Thoracic aorta (tissue), 2 donors: ENCODE results near the gene ETFDH. TPM values are rescaled to one million over a fixed set of nuclear protein-coding genes. Genes with fewer than 3 reads are reported as not detected.

ENCODE experiments used
- ATAC-seq: fragments of 150-250 bp; one replicate; pipeline ENCODE4 v1.8.0; 2017; ENCODE audit warnings: low read depth; ENCODE audit not compliant: insufficient number of reproducible peaks, low FRiP score
- DNase-seq: peaks from one replicate; pipeline ENCODE4 v3.0.0-alpha.2; 2020; ENCODE audit warnings: low spot score
- H3K27ac ChIP-seq, 2 donors: fragments of 200-600 bp; sonication (generic); 1 replicate in 1 of 2; 2 replicates in 1 of 2; pipeline ENCODE4 v1.5.1; 2016; ENCODE audit warnings: mild to moderate bottlenecking in 2 of 2, moderate library complexity in 2 of 2
- H3K27me3 ChIP-seq: fragments of 200-600 bp; sonication (generic); replicated peaks from 2 replicates; pipeline ENCODE4 v1.6.0; 2016; ENCODE audit warnings: mild to moderate bottlenecking; ENCODE audit not compliant: insufficient read depth
- H3K36me3 ChIP-seq: fragments of 200-600 bp; sonication (generic); one replicate; pipeline ENCODE4 v1.5.1; 2016
- H3K4me1 ChIP-seq, 2 donors: fragments of 200-600 bp; sonication (generic); 1 replicate in 1 of 2; 2 replicates in 1 of 2; pipeline versions ENCODE4 v1.5.1 to v1.6.0; 2016; ENCODE audit warnings: low read depth in 2 of 2, mild to moderate bottlenecking in 1 of 2; ENCODE audit not compliant: control insufficient read depth in 1 of 2
- H3K4me3 ChIP-seq: fragments of 200-600 bp; sonication (generic); 2 replicates; pipeline ENCODE4 v1.5.1; 2016; ENCODE audit warnings: mild to moderate bottlenecking
- H3K9me3 ChIP-seq: fragments of 200-600 bp; sonication (generic); 2 replicates; pipeline ENCODE4 v1.5.1; 2016
- CTCF ChIP-seq: fragments of 200-600 bp; sonication (generic); IDR thresholded peaks from one replicate; pipeline ENCODE4 v1.5.1; 2019; ENCODE audit warnings: antibody characterized with exemption
- total RNA-seq, 2 donors: library from RNA; depleted of rRNA; stranded (reverse); fragments of >200 nt; gene quantifications; one replicate each; pipeline versions ENCODE4 v1.1.0 to v1.2.3, GENCODE V29; 2016

Gene ETFDH
- total RNA-seq, 2 donors from 2014 or later: 15.6 to 18.6 TPM

GRCh38 chr4:158669310-158669709 lies 2.8 kb upstream of the ETFDH start:
- TF ChIP-seq CTCF: no peak
- no peak for DNase-seq
- H3K27me3 ChIP-seq: no peaks in the 10 kb centered on the region
- H3K36me3 ChIP-seq: no peaks in the 10 kb centered on the region
- H3K27ac ChIP-seq: no peak overlapping the region
- no peak for ATAC-seq
- peaks cover 11 to 22% of the 10 kb centered on the region in 2 donors for H3K4me1 ChIP-seq
- no peak overlapping the region for H3K4me3 ChIP-seq
- no peaks in the 10 kb centered on the region for H3K9me3 ChIP-seq

- Histone ChIP-seq H3K9me3 (no peaks in the 10 kb centered on the region), H3K36me3 (no peaks in the 10 kb centered on the region), H3K4me1 (peaks cover 11 to 22% of the 10 kb centered on the region in 2 donors), H3K27ac (peak overlapping the region; percentile 75 to 84), H3K4me3 (peak overlapping the region; percentile 97), H3K27me3 (no peaks in the 10 kb centered on the region)
- ATAC-seq (no peak), DNase-seq (no peak)
- no peak for TF ChIP-seq CTCF
Observed at GRCh38 chr4:158670975-158671664, 976 bp upstream of the ETFDH start.

- H3K27me3 ChIP-seq: no peaks in the 10 kb centered on the region
- H3K4me1 ChIP-seq: peaks cover 11 to 22% of the 10 kb centered on the region in 2 donors
- ATAC-seq (no peak), DNase-seq (no peak)
- H3K27ac ChIP-seq: peak within 1 kb of the TSS; percentile 84 to 96
- no peak for TF ChIP-seq CTCF
- peak within 1 kb of the TSS; percentile 97 for H3K4me3 ChIP-seq
- no peaks in the 10 kb centered on the region for H3K9me3 ChIP-seq
- no peaks in the 10 kb centered on the region for H3K36me3 ChIP-seq
Observed at GRCh38 chr4:158671665-158671914, 506 bp upstream of the ETFDH start, which contains the start of gene C4orf46. Gene C4orf46, minus strand, starts transcription at chr4:158671887. Its CDS starts 86 bp downstream, at chr4:158671801.

- Histone ChIP-seq H3K27me3 (no peaks in the 10 kb centered on the region), H3K9me3 (no peaks in the 10 kb centered on the region), H3K4me1 (peaks cover 11 to 22% of the 10 kb centered on the region in 2 donors), H3K27ac (no peak overlapping the region), H3K36me3 (no peaks in the 10 kb centered on the region), H3K4me3 (no peak overlapping the region)
- DNase-seq: no peak
- no peak for ATAC-seq
- no peak for TF ChIP-seq CTCF
Observed at GRCh38 chr4:158673633-158674032, 1.5 kb downstream of the ETFDH start.

GRCh38 chr4:158676076-158676475 lies 4.0 kb downstream of the ETFDH start:
- TF ChIP-seq CTCF: no peak
- H3K36me3 ChIP-seq: no peaks in the 10 kb centered on the region
- ATAC-seq (no peak), DNase-seq (no peak)
- no peak overlapping the region for H3K4me3 ChIP-seq
- H3K9me3 ChIP-seq: no peaks in the 10 kb centered on the region
- peaks cover 3 to 11% of the 10 kb centered on the region in 2 donors for H3K4me1 ChIP-seq
- no peak overlapping the region for H3K27ac ChIP-seq
- no peaks in the 10 kb centered on the region for H3K27me3 ChIP-seq
